ENCODE results near the gene BPIFB3.
"Not testable (repeated sequence)": the region's sequence is repeated elsewhere in the genome, so short reads cannot be mapped to it uniquely, and the experiment has no call there.

BPIFB3 gene

DNA sequence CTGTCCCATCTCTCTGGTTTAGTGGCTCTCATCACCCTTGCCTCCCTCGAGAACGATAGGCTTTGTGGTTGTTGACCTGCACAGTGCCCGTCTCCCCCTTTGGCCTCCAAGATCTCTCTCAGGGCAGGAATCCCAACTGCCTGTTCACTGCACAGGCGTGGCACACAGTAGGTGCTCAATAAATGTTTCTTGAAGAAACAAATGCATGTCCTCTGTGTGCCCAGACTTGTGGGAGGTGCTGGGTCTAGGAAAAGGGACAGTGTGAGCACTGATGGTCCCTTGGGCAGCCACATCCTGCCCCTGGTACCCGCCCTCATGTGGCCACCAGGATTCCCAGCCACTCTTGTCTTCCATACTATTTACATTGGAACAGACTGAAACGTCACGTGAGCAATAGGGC, 24.8 kb upstream of the BPIFB3 start:
- no peak for DNase-seq (ENCODE audit: low read depth in 2 of 2)

- no peak for DNase-seq (ENCODE audit: low read depth in 2 of 2)
Observed at GRCh38 chr20:33030076-33030475, 23.6 kb upstream of the BPIFB3 start.

GRCh38 chr20:33030569-33030968, 23.1 kb upstream of the BPIFB3 start:
- DNase-seq (ENCODE audit: low read depth in 2 of 2): no peak

DNA sequence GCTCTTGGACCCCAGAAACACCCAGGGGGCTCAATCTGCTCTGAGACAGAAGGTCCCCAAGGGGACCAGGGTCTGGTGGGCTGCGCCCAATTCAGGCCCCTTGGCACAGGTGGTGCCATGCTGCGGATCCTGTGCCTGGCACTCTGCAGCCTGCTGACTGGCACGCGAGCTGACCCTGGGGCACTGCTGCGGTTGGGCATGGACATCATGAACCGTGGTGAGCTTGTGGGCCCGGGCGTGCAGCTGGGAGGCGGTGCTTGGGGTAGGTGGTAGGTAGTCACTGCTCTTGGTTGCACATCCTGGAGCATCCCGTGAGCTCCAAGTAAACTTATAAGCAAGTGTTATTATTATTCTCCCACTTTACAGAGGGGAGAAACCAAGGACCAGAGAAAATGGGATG, 22.2 kb upstream of the BPIFB3 start, which contains the start of gene BPIFB6:
TSS of gene BPIFB6 (plus strand) at position 118 of the 400 bp plus-strand sequence. CDS start at position 118, 0 bp downstream.
- no peak for DNase-seq (ENCODE audit: low read depth in 2 of 2)

GRCh38 chr20:33032555-33032954, 21.1 kb upstream of the BPIFB3 start:
- DNase-seq (ENCODE audit: low read depth in 2 of 2): no peak

- no peak for DNase-seq (ENCODE audit: low read depth in 2 of 2)
Observed at GRCh38 chr20:33033381-33033780, 20.3 kb upstream of the BPIFB3 start.

DNA sequence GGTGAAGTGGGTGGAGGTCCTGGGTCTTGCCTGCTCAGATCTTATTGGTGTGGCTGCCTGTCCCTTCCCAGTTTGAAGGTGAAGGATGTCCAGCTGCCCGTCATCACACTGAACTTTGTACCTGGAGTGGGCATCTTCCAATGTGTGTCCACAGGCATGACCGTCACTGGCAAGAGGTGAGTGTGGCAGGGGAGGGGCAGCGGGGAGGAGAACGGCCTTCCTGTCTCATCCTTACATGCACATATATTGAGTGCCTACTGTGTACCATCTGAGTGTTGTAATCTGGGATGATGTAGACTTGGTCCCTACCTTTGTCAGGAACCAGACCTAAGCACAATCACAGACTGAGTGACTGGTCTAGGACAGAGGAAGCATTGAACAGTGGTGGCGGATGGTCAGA, 19.6 kb upstream of the BPIFB3 start:
- no peak for DNase-seq (ENCODE audit: low read depth in 2 of 2)

GRCh38 chr20:33034901-33035492, 18.7 kb upstream of the BPIFB3 start:
- no peak for DNase-seq (ENCODE audit: low read depth in 2 of 2)

DNA sequence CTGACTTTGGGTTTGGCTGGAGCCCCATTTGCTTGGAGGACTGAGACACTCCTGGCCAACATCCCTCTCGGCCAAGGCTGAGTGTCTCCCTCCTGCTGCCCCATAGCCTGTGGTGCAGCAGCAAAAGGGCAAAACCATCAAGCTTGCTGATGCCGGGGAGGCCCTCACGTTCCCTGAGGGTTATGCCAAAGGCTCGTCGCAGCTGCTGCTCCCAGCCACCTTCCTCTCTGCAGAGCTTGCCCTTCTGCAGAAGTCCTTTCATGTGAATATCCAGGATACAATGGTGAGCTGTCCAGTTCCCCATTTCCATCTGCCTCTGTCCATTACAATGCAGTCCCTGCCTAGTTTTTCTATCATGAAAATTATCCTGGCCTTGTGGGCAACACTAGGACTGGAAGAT, 16.2 kb upstream of the BPIFB3 start:
- DNase-seq (ENCODE audit: low read depth in 2 of 2): no peak

DNA sequence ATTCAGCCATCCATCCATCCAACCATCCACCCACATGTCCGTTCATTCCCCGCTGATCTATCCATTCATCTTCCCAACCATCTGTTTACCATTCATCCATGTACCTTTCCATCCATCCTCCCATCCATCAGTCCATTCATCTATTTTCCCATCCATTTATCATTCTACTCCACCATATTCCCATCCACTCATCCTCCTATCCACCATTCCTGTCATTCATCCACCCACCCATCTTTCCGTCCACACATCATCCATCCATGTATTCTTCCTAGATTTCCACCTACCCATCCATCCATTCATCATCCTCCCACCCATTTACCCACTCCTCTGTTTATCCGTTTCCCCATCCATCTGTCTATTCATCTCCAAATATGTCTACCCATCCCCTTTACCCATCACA, 15.5 kb upstream of the BPIFB3 start:
- no peak for DNase-seq (ENCODE audit: low read depth in 2 of 2)

GRCh38 chr20:33042430-33042829, 11.3 kb upstream of the BPIFB3 start:
- DNase-seq (ENCODE audit: low read depth in 2 of 2): no peak

DNA sequence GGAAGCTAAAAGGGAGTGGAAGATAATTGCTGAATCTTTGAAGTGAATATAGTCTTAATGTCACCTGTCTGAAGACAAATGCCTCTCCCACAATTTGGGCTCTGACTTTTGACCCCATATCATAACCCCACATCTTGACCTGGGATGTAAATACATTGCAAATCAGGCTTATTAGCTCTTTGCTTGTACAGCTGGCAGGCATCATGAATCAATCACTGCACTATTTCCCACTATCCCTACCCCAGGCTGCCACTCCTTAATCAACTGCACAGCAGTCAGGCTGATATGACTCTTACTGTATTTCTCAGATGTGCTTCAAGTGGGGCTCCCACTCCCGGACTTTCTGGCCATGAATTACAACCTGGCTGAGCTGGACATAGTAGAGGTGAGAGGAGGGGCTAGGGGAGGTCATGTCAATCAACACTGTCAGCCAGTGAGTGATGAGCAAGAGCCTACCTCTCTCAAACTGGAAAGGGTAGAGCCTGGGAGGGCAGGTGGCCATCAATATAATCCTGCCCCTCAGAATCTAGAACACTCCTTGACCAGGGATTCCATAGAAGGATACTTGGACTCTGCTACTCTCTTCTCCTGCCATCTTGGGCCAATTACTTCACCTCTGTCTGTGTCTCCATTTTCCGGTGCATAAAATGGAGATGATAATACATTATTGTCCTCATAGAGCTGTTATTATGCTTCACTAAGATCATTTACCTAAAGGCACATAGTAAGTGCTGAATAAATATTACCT, 10.5 kb upstream of the BPIFB3 start:
- no peak for DNase-seq (ENCODE audit: low read depth in 2 of 2)

GRCh38 chr20:33043731-33044181, 9.9 kb upstream of the BPIFB3 start:
- DNase-seq (ENCODE audit: low read depth in 2 of 2): no peak

DNA sequence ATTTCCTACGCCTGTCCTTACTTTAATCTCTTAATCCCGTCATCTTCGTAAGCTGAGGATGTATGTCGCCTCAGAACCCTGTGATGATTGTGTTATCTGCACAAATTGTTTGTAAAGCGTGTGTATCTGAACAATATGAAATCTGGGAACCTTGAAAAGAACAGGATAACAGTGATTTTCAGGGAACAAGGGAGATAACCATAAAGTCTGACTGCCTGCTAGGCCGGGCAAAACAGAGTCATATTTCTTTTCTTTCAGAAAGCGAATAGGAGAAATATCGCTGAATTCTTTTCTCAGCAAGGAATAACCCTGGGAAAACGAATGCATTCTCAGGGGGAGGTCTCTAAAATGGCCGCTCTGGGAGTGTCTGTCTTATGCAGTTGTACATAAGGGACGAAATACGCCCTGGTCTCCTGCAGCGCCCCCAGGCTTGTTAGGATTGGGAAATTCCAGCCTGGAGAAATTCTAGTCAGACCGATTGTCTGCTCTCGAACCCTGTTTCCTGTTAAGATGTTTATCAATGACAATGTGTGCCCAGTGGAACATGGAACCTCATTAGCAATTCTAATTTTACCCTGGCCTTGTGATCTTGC, 8.5 kb upstream of the BPIFB3 start:
- not testable (repeated sequence) for DNase-seq (ENCODE audit: low read depth in 2 of 2)

- no peak for DNase-seq (ENCODE audit: low read depth in 2 of 2)
Observed at GRCh38 chr20:33046412-33046811, 7.3 kb upstream of the BPIFB3 start.

DNA sequence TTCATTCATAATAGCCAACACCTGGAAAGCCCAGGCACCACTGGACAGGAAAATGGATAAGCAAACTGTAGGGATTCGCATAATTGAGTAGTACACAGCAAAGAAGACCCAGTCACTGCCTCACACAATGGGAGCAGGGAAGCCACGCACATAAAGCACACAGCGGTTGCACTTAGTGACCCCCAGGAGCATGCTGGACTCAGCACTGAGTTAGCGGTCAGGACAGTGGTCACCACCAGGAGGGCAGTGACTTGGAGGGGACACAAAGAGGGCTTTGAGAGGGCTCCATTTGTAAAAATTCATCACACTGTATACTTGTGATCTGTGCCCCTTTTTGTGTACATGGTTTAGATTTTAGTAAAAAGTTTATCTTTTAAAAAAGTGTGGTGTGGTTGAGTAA, 2.4 kb upstream of the BPIFB3 start:
- no peak for DNase-seq (ENCODE audit: low read depth in 2 of 2)

- DNase-seq (ENCODE audit: low read depth in 2 of 2): no peak
Observed at GRCh38 chr20:33054381-33054780, 678 bp downstream of the BPIFB3 start.

- DNase-seq (ENCODE audit: low read depth in 2 of 2): no peak
Observed at GRCh38 chr20:33054791-33055190, 1.1 kb downstream of the BPIFB3 start.

DNA sequence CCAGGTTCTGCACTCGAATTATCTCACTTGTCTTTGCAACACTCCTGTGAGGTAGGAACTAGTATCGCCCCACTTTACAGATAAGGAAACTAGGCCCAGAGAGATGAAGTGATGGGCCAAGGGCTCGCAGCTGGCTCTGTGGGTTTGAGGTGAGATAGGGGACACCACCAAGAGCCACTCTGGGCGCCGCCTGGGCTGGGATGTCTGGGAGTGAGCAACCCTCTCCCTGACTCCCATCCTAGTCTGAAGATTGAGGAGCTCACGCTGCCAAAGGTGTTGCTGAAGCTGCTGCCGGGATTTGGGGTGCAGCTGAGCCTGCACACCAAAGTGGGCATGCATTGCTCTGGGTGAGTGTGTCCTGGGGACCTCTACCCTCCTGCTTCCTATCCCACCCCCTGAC, 5.4 kb downstream of the BPIFB3 start:
- no peak for DNase-seq (ENCODE audit: low read depth in 2 of 2)

DNA sequence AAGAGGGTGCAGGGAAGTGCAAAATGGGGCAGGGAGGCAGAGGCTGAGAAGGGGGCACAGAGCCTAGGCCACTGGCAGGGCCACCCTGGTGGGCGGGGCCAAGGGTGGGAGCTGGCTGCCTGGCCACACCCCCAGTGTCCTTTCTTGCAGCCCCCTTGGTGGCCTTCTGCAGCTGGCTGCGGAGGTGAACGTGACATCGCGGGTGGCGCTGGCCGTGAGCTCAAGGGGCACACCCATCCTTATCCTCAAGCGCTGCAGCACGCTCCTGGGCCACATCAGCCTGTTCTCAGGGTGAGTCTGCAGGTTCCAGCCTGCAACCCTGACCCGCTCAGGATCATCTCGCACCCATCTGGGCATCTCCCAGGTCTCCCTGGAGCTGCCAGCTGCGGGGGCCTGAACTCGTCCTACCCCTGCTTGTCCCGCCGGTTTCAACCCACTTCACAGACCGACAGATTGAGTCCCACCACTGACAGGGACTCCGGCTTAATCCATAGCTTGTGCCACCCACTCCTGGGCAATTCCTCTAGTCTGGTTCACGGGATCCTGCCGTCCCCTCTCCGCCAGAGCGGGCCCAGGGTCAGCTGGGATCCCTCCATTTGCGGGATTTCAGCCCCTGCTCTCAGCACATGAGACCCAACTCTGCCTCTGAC, 6.2 kb downstream of the BPIFB3 start:
- DNase-seq (ENCODE audit: low read depth in 2 of 2): no peak

DNA sequence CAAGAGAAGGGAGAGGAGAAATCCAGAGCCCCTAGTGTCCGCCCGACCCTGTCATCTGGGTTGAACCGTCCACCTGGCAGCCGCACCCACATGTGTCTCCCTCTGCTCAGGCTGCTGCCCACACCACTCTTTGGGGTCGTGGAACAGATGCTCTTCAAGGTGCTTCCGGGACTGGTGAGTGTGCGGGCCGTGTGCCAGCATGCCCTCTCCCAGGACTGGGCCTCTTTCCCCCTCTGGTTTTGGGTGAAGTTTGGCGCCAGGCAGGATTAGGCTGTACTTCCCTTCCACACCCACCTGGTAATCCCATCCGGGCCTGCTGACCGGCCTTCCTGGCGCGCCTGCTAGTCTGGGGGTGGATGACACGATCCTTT, 7.9 kb downstream of the BPIFB3 start:
- DNase-seq (ENCODE audit: low read depth in 2 of 2): no peak

DNA sequence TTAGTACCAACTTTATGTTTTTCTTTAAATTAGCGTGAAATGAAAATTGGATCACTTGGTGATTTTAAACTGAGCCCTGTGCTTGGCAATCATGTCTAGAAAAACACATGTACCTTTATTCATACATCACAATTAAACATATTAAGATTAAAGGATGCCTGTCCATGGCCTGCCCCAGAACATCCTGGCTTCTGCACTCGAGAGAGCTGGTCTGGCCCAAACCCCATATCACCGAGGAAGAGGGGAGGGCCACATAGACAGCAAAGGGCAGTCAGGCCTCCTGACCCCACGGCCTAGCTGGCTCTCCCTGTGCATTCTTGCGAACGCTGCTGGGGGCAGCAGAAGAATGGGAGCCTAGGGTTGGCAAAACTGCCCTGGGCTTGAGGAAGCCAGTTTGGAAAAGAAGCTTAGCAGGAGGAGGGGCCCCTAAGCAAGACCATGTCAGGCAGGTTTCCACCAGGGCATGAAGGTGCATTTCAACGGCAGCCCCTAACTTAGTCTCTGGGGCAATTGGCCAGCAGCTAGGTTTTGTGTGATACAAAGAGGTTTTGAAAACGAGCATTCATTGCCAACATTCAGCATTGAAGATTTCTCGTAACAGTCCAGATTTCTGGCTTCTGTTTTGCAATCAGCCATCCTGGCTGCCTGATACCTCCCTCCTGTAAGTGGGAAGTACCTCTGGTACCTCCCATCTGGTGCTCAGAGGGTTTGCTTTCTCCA, 8.6 kb downstream of the BPIFB3 start:
- DNase-seq (ENCODE audit: low read depth in 2 of 2): no peak
